GM12874 (cell line): ENCODE measurements around the gene RPLP1.

Experiments used
- TF ChIP-seq, protein P1 (sequence below): IDR thresholded peaks from 2 replicates; pipeline ENCODE4 v1.5.1; 2011; ENCODE audit warnings: low read depth, mild to moderate bottlenecking, control low read depth, low read length, moderate library complexity; ENCODE audit not compliant: insufficient read depth

RPLP1 gene

GRCh38 chr15:69499521-69500211 is 47.0 kb downstream of the RPLP1 start:
- TF ChIP-seq, protein P1, sequence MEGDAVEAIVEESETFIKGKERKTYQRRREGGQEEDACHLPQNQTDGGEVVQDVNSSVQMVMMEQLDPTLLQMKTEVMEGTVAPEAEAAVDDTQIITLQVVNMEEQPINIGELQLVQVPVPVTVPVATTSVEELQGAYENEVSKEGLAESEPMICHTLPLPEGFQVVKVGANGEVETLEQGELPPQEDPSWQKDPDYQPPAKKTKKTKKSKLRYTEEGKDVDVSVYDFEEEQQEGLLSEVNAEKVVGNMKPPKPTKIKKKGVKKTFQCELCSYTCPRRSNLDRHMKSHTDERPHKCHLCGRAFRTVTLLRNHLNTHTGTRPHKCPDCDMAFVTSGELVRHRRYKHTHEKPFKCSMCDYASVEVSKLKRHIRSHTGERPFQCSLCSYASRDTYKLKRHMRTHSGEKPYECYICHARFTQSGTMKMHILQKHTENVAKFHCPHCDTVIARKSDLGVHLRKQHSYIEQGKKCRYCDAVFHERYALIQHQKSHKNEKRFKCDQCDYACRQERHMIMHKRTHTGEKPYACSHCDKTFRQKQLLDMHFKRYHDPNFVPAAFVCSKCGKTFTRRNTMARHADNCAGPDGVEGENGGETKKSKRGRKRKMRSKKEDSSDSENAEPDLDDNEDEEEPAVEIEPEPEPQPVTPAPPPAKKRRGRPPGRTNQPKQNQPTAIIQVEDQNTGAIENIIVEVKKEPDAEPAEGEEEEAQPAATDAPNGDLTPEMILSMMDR: no peak

DNA sequence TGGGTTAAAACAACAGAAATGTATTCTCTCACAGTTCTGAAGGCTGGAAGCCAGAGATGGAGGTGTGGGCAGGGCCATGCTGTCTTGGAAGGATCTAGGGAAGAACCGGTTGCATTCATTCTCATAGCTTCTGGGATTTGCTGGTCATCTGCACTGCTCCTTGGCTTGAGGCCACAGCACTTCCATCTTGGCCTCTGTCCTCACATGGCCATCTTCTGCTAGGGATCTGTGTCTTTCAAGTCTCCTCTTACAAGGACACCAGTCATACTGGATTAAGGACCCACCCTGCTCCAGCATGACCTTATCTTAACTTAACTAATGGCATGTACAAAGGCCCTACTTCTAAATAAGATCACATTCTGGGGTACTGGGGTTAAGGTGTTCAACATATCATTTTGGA is 47.7 kb downstream of the RPLP1 start:
- TF ChIP-seq, protein P1: no peak

- TF ChIP-seq, protein P1: no peak
These were observed 48.8 kb downstream of the RPLP1 start for GRCh38 chr15:69501456-69501855.

- TF ChIP-seq, protein P1: no peak
These were observed 49.9 kb downstream of the RPLP1 start for GRCh38 chr15:69502470-69503045.

DNA sequence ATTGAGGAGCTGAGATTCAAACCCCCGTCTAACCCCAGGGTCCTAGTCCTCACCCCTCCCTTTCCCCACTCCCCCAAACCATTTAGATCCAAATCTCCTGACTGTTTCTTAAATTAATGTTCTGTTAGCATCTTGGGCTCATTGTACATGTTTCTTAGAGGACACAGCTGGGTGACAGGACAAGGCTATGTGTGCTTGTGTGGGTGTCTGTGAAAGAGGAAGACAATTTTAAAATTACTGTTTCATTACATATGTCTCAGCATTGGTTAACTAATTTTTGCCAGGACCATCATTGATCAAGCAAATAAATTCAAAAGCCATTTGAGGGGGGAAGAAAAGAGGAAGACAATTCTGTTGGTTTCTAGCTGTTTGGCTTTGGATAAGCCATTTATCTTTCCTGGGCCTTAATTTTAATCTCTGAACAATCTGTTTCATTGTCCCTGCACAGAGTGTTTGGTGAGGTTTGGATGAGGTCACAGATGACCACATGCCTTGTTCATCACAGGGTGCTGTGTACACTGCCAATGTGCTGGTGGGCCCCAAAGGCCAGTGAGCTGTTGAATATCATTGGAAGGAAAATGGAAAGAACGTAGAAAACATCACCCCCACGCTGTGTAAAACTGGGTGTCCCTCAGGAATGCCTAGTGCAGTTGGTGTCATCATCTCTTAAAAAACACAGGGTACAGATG is 51.9 kb downstream of the RPLP1 start:
- TF ChIP-seq, protein P1: no peak
